ENCODE measurements around the gene FCAMR.

GRCh38 chr1:206931709-206932108 lies 38.6 kb downstream of the FCAMR start:
- TF ChIP-seq POLR2A (IDR thresholded peaks at IDR 0.05; ENCODE audit: low read depth, low read length) (no peak), CTCF (conservative IDR thresholded peaks at IDR 0.05; ENCODE audit: low read depth, low read length) (no peak), MXI1 (IDR thresholded peaks at IDR 0.05; ENCODE audit: borderline replicate concordance, low read depth, low read length) (no peak), RAD21 (IDR thresholded peaks at IDR 0.05; ENCODE audit: low read length) (no peak)
- TF ChIP-seq, protein P1, sequence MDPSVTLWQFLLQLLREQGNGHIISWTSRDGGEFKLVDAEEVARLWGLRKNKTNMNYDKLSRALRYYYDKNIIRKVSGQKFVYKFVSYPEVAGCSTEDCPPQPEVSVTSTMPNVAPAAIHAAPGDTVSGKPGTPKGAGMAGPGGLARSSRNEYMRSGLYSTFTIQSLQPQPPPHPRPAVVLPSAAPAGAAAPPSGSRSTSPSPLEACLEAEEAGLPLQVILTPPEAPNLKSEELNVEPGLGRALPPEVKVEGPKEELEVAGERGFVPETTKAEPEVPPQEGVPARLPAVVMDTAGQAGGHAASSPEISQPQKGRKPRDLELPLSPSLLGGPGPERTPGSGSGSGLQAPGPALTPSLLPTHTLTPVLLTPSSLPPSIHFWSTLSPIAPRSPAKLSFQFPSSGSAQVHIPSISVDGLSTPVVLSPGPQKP (IDR thresholded peaks at IDR 0.05; ENCODE audit: borderline replicate concordance, low read depth, low read length): no peak

Measured in IMR-90 (cell line).